Panc1 (cell line): Measurements from ENCODE around the gene DEUP1. TPM values are rescaled to one million over a fixed set of nuclear protein-coding genes. Genes with fewer than 3 reads are reported as not detected.

Experiments used
- ATAC-seq: fragments of 200-7000 bp; cut with Tn5 transposase; 2 replicates; pipeline ENCODE4 v1.9.1; 2020; ENCODE audit warnings: mild to moderate bottlenecking, moderate library complexity
- BruUV-seq: library from RNA; stranded (reverse); fragments of 400-500 nt; replicated peaks from 2 replicates; lab custom pipeline; 2021; lab: Mats Ljungman, UMichigan
- CTCF ChIA-PET: fragments of 300-600 bp; sonication (Branson Sonifier 250); formaldehyde crosslinking; loops from one replicate; lab custom pipeline; 2022; ENCODE audit warnings: antibody characterized with exemption; lab: Charles Lee
- POLR2A ChIA-PET: fragments of 300-600 bp; sonication (Branson Sonifier 250); formaldehyde crosslinking; loops from one replicate; lab custom pipeline; 2022; ENCODE audit warnings: antibody characterized with exemption; lab: Charles Lee
- DNase-seq: peaks from one replicate; pipeline ENCODE4 v3.0.0-alpha.2; 2010; ENCODE audit warnings: low read depth, low spot score
- H3K27ac ChIP-seq: 2 replicates; pipeline ENCODE4 v1.5.1; 2011; ENCODE audit warnings: mild to moderate bottlenecking, low read length, inconsistent platforms
- H3K27me3 ChIP-seq: fragments of 200-500 bp; sonication (Bioruptor generic); 2 replicates; pipeline ENCODE4 v1.6.0; 2014; ENCODE audit warnings: low read length, inconsistent platforms; ENCODE audit not compliant: control insufficient read depth, insufficient read depth
- H3K36me3 ChIP-seq: fragments of 200-500 bp; sonication (Bioruptor generic); 2 replicates; pipeline ENCODE4 v1.5.1; 2014; ENCODE audit warnings: inconsistent platforms, mild to moderate bottlenecking, low read length, moderate library complexity; ENCODE audit not compliant: control insufficient read depth, insufficient read depth
- H3K4me1 ChIP-seq: 2 replicates; pipeline ENCODE4 v1.5.1; 2011; ENCODE audit warnings: inconsistent platforms, mild to moderate bottlenecking, low read length, moderate library complexity; ENCODE audit not compliant: control insufficient read depth, insufficient read depth
- H3K4me3 ChIP-seq, 2 experiments: 2 replicates each; pipeline ENCODE4 v1.5.1; 2011 to 2012; ENCODE audit warnings: low read depth in 2 of 2, low read length in 2 of 2, mild to moderate bottlenecking in 2 of 2, inconsistent platforms in 1 of 2, moderate library complexity in 1 of 2
- H3K9me3 ChIP-seq: fragments of 200-500 bp; sonication (Bioruptor generic); 2 replicates; pipeline ENCODE4 v1.5.1; 2014; ENCODE audit warnings: low read depth, mild to moderate bottlenecking, inconsistent platforms, low read length, moderate library complexity; ENCODE audit not compliant: control insufficient read depth, insufficient read depth
- POLR2AphosphoS5 ChIP-seq: IDR thresholded peaks from 2 replicates; pipeline ENCODE4 v1.6.1; 2012; ENCODE audit warnings: mild to moderate bottlenecking, low read depth, low read length, moderate library complexity
- REST ChIP-seq, 2 experiments: IDR thresholded peaks; 2 replicates each; pipeline ENCODE4 v1.6.1; 2011 to 2012; ENCODE audit warnings: low read depth in 2 of 2, control low read depth in 1 of 2, low read length in 1 of 2, mild to moderate bottlenecking in 1 of 2, moderate library complexity in 1 of 2; ENCODE audit not compliant: insufficient read depth in 1 of 2
- SIN3A ChIP-seq: IDR thresholded peaks from 2 replicates; pipeline ENCODE4 v1.6.1; 2012; ENCODE audit warnings: low read depth, mild to moderate bottlenecking, low read length, moderate library complexity, borderline replicate concordance; ENCODE audit not compliant: insufficient read depth
- TCF7L2 ChIP-seq: IDR thresholded peaks from 2 replicates; pipeline ENCODE4 v1.6.1; 2011; ENCODE audit warnings: mild to moderate bottlenecking, low read depth, low read length, inconsistent platforms
- in situ Hi-C: cut with HindIII; loops from 2 replicates; pipeline ENCODE4 v1.10.0; 2016; ENCODE audit warnings: low sequenced_read_pairs, low pct_unique_long_range_greater_than_20kb
- intact Hi-C: fragments of 100-400 bp; cut with micrococcal nuclease; formaldehyde crosslinking; loops from one replicate; pipeline ENCODE4 v1.10.0; 2022; ENCODE audit not compliant: unreplicated experiment
- total RNA-seq: library from RNA; stranded (reverse); gene quantifications from one replicate; pipeline ENCODE4 v1.2.1, GENCODE V29; 2021; ENCODE audit not compliant: unreplicated experiment
- TF ChIP-seq, protein P1 (sequence below): fragments of 450-650 bp; IDR thresholded peaks from 2 replicates; pipeline ENCODE4 v1.5.1; 2017; ENCODE audit warnings: mild to moderate bottlenecking

The DEUP1 gene
- total RNA-seq, 1 experiment from 2014 or later: not detected

GRCh38 chr11:93291110-93291509, 39.4 kb upstream of the DEUP1 start:
- intact Hi-C loops: loop anchor here (10.0 kb wide), 1 partner anchor 56 kb away; no protein-coding TSS in a partner anchor
- ChIA-PET CTCF (no interaction called here), POLR2A (no interaction called here)
- BruUV-seq: no TSS peak
- Histone ChIP-seq H3K9me3 (no peaks in the 10 kb centered on the region), H3K27ac (no peak overlapping the region), H3K4me3 (no peak overlapping the region), H3K27me3 (no peaks in the 10 kb centered on the region; the same call in 1 of the 2 replicates), H3K4me1 (no peaks in the 10 kb centered on the region), H3K36me3 (no peaks in the 10 kb centered on the region)
- in situ Hi-C loops: no loop called here
- TF ChIP-seq REST (IDR thresholded peaks at IDR 0.05; ENCODE audit: insufficient read depth in 1 of 2, low read depth in 2 of 2, low read length in 1 of 2): no peak
- TF ChIP-seq, protein P1, sequence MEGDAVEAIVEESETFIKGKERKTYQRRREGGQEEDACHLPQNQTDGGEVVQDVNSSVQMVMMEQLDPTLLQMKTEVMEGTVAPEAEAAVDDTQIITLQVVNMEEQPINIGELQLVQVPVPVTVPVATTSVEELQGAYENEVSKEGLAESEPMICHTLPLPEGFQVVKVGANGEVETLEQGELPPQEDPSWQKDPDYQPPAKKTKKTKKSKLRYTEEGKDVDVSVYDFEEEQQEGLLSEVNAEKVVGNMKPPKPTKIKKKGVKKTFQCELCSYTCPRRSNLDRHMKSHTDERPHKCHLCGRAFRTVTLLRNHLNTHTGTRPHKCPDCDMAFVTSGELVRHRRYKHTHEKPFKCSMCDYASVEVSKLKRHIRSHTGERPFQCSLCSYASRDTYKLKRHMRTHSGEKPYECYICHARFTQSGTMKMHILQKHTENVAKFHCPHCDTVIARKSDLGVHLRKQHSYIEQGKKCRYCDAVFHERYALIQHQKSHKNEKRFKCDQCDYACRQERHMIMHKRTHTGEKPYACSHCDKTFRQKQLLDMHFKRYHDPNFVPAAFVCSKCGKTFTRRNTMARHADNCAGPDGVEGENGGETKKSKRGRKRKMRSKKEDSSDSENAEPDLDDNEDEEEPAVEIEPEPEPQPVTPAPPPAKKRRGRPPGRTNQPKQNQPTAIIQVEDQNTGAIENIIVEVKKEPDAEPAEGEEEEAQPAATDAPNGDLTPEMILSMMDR: no peak
- TF ChIP-seq TCF7L2: no peak
- DNase-seq (no peak), ATAC-seq (no peak)

DNA sequence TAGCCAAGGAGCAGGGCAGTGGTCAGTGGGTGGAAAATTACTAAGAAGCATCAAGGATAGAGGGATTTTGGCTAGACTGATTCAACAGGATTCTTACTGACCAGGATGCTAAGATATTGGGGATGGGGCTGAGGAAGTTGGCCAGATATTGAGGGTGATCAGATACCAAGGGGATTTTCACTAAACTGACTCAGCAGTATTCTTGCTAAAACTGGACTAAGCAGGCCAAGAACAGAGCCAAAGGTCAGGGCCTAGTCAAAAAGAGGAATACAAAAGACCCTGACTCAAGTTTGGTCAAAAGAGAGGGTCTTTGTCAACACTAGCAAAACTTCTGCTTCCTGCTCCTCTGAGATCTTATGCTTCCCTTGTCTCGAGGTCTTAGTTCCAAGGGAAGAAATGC, 38.6 kb upstream of the DEUP1 start:
- Histone ChIP-seq H3K4me1 (no peaks in the 10 kb centered on the region), H3K36me3 (no peaks in the 10 kb centered on the region), H3K27me3 (peaks cover 3% of the 10 kb centered on the region; the same call in 1 of the 2 replicates), H3K27ac (no peak overlapping the region), H3K9me3 (no peaks in the 10 kb centered on the region), H3K4me3 (no peak overlapping the region)
- CTCF ChIA-PET: no interaction called here
- intact Hi-C loops (loop anchor here (10.0 kb wide), 1 partner anchor 57 kb away; no protein-coding TSS in a partner anchor), in situ Hi-C loops (no loop called here)
- BruUV-seq: no TSS peak
- no peak for TF ChIP-seq SIN3A
- TF ChIP-seq, protein P1: no peak
- no peak for TF ChIP-seq REST (IDR thresholded peaks at IDR 0.05; ENCODE audit: insufficient read depth in 1 of 2, low read depth in 2 of 2, low read length in 1 of 2)
- no peak for TF ChIP-seq POLR2AphosphoS5
- no peak for TF ChIP-seq TCF7L2
- DNase-seq (no peak), ATAC-seq (no peak)
- POLR2A ChIA-PET: interaction anchor here (0.7 kb wide), 1 partner anchor 364 kb away, joined by 3 read pairs; no protein-coding TSS in a partner anchor
